HG03280 (cell line): ENCODE results near the gene TRNAU1AP.
A peak's percentile ranks its signal among the peaks of the same experiment; 100 is the strongest.
"Not testable (repeated sequence)": the region's sequence is repeated elsewhere in the genome, so short reads cannot be mapped to it uniquely, and the experiment has no call there.

Experiments
- ATAC-seq: cut with Tn5 transposase; IDR thresholded peaks from one replicate; pipeline ENCODE4 v1.9.1; 2021; ENCODE audit warnings: mild to moderate bottlenecking, moderate library complexity; ENCODE audit not compliant: unreplicated experiment

The TRNAU1AP gene

GRCh38 chr1:28552758-28553663, at the start of gene TRNAU1AP:
Gene TRNAU1AP, plus strand, starts transcription at chr1:28553085. Its CDS starts 26 bp downstream, at chr1:28553111.
- ATAC-seq: peak; percentile 92

- no peak for ATAC-seq
Observed at GRCh38 chr1:28503117-28503516, 49.8 kb upstream of the TRNAU1AP start.

DNA sequence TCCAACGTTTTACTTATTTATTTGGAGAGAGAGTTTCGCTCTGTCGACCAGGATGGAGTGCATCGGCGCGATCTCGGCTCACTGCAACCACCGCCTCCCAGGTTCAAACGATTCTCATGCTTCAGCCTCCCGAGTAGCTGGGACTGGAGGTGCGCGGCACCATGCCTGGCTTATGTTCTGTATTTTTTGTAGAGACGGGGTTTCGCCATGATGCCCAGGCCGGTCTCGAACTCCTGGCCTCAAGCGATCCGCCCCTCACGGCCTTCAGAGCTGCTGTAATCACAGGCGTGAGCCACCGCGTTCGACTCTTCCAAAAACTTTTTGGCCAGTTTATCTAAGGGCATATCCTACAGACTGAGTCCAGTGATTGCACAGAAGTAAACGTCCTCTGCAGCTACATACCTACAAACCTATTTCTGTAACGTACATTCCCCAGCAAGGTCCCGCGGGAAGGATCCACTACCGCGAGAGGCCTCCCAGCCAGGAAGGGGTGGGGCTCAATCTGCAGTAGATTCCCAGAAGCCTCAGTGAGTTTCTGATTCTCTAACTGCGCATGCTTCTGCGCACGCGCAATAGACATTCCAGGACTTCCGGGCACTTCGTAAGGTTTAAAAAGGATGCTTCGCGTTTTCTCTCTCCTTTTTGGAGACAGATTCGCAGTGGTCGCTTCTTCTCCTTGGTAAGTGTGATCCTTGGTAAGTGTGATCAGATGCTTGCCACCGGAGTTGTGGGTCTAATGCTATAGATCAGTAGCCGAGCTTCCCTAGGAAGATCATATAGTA, 47.3 kb upstream of the TRNAU1AP start, which contains the start of gene RCC1:
RCC1 (plus strand) TSS at position 638 of the 782 bp plus-strand sequence. CDS start 23,824 bp downstream, outside the sequence.
- ATAC-seq: peak; percentile 83

DNA sequence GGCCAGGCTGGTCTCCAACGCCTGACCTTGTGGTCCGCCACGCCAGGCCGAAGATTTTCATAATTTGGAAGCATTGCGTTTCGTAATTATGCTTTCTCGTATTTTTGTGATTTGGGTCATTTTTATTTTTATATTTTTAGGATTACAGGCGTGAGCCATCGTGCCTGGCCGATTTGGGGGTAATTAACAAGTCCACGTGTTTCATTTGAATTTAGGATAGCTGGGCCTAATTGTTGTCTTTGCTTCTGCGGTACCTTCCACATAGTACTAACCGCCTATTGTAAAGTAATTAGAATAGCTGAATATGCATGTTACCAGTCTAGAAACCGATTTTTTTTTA, 46.0 kb upstream of the TRNAU1AP start:
- ATAC-seq: no peak

DNA sequence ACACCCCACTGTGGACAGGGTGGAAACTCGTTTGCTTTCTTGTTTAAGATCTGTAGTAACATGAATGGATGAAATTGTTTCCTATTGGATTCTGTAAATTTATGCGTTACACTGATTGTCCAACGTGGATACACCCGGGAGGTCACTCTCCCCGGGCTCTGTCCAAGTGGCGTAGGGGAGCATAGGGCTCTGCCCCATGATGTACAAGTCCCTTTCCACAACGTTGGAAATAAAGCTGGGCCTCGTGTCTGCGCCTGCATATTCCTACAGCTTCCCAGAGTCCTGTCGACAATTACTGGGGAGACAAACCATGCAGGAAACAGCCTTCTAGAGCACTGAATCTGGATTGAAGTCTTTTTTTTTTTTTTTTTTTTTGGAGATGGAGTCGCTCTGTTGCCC, 45.6 kb upstream of the TRNAU1AP start:
- ATAC-seq: no peak

GRCh38 chr1:28507646-28508434, 45.0 kb upstream of the TRNAU1AP start:
- ATAC-seq: no peak

GRCh38 chr1:28508435-28508754, 44.5 kb upstream of the TRNAU1AP start:
- no peak for ATAC-seq

DNA sequence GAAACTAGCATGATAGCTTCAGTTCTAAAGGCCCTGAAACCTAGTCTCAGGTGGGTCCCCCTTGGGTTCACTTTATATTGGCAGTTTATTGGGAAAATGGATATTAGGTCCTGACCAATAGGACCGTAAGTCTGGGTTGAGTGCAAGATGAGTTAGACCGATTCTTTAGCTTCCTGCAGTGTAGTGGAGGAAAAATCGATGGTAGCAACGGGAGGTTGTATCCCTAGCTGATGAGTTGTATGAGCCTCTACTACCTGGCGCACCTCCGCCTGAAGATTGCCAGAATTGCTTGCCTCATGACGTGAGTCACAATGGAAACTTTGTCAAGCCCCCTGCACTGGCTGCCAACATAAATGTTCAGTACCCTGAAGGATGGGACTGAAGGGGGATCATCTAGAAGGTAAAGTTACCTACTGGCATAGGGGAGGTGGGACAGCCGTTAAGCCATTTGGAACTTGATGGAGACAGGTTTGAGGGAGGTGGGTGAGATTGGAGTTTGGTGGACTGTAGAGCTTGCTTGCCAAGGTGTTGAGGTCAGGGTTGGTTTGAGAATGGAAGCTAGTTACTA, 43.1 kb upstream of the TRNAU1AP start:
- ATAC-seq: no peak

DNA sequence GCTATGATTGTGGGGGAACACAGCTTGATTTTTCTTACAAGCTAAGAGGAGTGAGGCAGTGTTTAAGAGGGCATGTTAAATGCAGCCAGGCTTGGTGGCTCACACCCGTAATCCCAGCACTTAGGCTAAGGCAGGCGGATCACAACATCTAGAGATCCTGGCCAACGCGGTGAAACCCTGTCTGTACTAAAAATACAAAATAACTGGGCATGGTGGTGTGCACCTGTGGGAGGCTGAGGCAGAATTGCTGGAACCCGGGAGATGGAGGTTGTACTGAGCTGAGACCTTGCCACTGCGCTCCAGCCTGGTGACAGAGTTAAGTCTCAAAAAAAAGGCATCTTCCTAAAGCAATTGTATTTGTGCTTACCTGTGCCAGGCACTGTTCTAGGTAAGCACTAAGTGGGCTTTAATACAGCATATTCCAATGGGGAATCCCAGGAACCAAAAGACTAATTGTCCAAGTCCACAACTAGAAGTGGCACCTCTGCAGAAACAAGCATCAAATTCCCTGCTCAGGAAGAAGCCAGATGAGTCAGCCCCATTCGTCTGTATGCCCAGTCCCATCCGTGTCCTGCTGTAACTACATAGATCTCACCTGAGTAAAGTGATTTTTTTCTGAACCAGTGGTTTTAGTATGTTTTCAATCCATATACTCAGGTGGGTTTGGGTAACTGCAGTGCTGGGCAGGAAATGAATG, 42.5 kb upstream of the TRNAU1AP start:
- ATAC-seq: no peak

GRCh38 chr1:28510970-28511440, 41.9 kb upstream of the TRNAU1AP start:
- ATAC-seq: no peak

DNA sequence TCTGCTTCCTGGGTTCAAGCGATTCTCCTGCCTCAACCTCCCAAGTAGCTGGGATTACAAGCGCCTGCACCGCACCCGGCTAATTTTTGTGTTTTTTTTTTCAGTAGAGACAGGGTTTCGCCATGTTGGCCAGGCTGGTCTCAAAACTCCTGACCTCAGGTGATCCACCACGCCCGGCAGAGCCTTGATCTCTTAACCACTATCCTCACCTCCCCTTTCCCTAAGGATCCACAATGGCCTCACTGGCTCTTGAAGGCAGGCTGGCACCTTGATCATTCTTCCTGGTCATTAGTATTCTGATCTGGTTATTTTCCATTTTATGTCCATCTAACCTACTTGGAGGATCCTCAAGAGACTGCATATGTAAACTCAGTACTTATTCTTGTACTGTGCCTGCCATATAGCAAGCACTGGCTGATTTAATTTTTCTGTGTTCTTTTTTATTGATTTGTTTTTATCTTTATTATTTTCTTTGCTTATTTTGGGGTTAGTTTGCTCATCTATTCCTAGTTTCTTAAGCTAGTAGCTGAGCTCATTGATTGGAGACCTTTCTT, 40.8 kb upstream of the TRNAU1AP start:
- no peak for ATAC-seq

DNA sequence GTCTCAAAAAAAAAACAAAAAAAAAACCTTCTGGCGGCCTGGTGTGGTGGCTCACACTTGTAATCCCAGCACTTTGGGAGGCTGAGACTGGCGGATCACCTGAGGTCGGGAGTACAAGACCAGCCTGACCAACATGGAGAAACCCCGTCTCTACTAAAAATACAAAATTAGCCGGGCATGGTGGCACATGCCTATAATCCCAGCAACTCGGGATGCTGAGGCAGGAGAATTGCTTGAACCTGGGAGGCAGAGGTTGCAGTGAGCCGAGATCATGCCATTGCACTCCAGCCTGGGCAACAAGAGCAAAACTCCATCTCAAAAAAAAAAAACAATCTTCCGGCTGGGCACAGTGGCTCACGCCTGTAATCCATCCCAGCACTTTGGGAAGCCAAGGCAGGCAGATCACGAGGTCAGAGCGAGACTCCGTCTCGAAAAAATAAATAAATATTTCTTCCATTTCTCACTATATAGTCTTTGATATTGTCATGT, 38.4 kb upstream of the TRNAU1AP start:
- not testable (repeated sequence) for ATAC-seq

DNA sequence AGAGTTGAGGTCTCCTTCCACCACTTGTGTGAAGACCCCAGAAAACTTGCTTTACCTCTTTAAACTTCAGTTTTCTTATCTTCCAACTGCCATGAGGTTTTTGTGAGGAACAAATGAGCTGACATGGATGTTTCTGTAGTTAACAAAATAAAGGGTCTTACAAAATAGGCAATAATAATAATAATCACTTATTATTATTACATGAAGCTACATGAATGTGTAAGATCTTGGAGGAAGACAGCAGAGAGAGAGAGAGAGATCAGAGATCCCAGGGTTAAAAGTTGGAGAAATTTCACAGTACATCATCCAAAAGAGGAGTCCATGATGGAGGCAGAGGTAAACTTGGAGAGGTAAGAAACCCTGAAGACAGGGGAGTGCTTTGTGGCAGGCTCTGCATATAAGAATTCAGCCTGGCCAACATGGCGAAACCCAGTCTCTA, 36.3 kb upstream of the TRNAU1AP start:
- ATAC-seq: no peak

DNA sequence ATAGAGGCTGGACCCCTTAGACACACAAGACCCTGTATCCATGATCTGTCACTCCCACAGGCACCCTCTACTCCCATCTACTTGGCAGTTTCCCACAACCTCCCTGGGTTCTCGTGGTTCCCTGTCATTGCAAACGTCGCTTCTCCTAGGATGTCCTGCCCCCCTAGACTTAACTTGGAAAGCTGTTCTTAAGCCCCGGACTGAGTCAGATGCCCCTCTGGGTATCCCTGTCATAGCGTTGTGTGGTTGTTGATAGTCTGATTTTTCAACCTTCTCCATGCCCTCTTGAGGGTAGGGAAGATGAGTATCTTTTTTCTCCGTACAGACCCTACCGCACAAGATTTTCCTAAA, 35.3 kb upstream of the TRNAU1AP start:
- peak; percentile 5 for ATAC-seq

- peak; percentile 76 for ATAC-seq
Observed at GRCh38 chr1:28518000-28518744, 34.7 kb upstream of the TRNAU1AP start.

GRCh38 chr1:28518745-28519341, 34.0 kb upstream of the TRNAU1AP start:
- no peak for ATAC-seq

- ATAC-seq: no peak
Observed at GRCh38 chr1:28519946-28520725, 32.7 kb upstream of the TRNAU1AP start.

DNA sequence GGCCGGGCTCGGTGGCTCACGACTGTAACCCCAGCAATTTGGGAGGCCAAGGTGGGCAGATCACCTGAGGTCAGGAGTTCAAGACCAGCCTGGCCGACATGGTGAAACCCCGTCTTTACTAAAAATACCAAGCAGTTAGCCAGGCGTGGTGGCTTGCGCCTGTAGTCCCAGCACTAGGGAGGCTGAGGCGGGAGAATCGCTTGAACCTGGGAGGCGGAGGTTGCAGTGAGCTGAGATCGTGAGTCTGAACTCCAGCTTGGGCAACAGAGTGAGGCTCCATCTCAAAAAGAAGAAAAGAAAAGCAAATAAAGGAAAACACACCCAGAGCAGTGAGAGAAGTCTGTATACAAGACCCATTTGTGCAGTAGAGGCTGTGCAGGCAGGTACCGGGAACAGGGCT, 32.1 kb upstream of the TRNAU1AP start:
- not testable (repeated sequence) for ATAC-seq
